ENCODE results near the gene FOXN1. TPM values are rescaled to one million over a fixed set of nuclear protein-coding genes. Genes with fewer than 3 reads are reported as not detected.

FOXN1 gene
- total RNA-seq, 1 donor: not detected

DNA sequence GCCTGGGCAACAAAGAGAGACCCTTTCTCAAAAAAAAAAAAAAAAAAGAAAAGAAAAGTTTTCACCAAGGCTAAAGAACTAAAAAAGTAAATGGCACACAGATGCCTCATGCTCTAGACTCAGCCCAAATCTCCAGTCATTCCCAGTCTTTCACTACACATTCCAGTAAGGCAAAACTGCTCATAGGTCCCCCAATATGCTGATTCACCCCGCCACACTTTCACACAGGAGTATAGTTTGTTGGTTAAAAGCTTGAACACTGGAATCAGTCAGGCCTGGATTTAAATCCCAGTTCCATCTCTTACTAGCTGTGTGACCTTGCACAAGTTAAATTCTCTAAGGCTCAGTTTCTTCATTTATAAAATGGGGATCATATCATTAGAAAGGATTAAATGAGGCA lies 63.3 kb downstream of the FOXN1 start:
- peak overlapping the region; percentile 98 for H3K4me2 ChIP-seq (ENCODE audit: insufficient read depth, low read length)
- no peak for TF ChIP-seq CTCF (IDR thresholded peaks at IDR 0.05; ENCODE audit: extremely low read depth, low read depth, low read length)
- no peaks in the 10 kb centered on the region for H3K27me3 ChIP-seq (ENCODE audit: insufficient read depth, low read length)
- H3K4me1 ChIP-seq (ENCODE audit: insufficient read depth, low read length): peaks cover 27% of the 10 kb centered on the region
- H3K79me2 ChIP-seq (ENCODE audit: insufficient read depth, low read length): peaks cover 42% of the 10 kb centered on the region
- no peak overlapping the region for H2AFZ ChIP-seq (ENCODE audit: low read length)
- H4K20me1 ChIP-seq (ENCODE audit: insufficient read depth, low read length): peaks cover 2% of the 10 kb centered on the region
- no peak overlapping the region for H3K4me3 ChIP-seq (ENCODE audit: insufficient read depth, low read length)
- no peak for DNase-seq (ENCODE audit: insufficient read length, low spot score, missing footprints)
- H3K36me3 ChIP-seq (ENCODE audit: insufficient read depth, low read length): peaks cover 4% of the 10 kb centered on the region
- H3K9me3 ChIP-seq (ENCODE audit: low read depth, low read length): no peaks in the 10 kb centered on the region
- H3K27ac ChIP-seq (ENCODE audit: low read depth, low read length): no peak overlapping the region

DNA sequence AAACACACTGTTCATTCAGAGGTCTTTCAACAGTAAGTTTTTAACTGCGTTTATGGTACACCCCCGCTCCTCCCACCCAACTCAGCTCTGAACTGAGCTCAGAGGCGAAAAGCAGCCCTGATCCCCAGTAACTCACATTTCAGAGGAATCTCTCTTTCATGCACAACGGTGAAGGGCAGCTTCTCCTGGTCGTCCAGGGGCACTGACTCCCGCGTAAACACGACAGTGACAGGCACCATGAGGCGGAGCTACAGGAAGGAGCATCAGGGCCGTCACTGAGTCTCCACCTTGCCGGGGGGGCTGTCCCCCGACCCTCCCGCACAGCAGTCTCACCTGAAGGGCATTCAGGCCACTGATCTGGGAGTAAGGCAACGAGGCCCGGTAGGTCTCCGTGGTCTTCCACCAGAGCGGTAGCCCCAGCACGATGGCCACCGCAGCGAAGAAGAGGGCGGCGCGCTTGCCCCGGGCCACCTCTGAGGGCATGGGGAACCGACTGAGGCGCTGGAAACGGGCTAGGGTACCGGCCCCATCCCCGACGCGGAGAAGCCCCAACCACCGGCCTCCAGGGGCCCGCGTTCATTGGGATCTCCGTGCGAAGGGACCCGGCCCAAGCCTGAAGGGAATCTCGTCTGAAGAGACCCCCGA lies 64.7 kb downstream of the FOXN1 start:
- Histone ChIP-seq H3K9me3 (ENCODE audit: low read depth, low read length) (no peaks in the 10 kb centered on the region), H4K20me1 (ENCODE audit: insufficient read depth, low read length) (peaks cover 5% of the 10 kb centered on the region), H3K4me3 (ENCODE audit: insufficient read depth, low read length) (peak overlapping the region; percentile 98), H3K79me2 (ENCODE audit: insufficient read depth, low read length) (peaks cover 39% of the 10 kb centered on the region), H3K36me3 (ENCODE audit: insufficient read depth, low read length) (peaks cover 4% of the 10 kb centered on the region), H3K4me2 (ENCODE audit: insufficient read depth, low read length) (peak overlapping the region; percentile 98), H3K4me1 (ENCODE audit: insufficient read depth, low read length) (peaks cover 27% of the 10 kb centered on the region), H3K27me3 (ENCODE audit: insufficient read depth, low read length) (no peaks in the 10 kb centered on the region), H2AFZ (ENCODE audit: low read length) (peak overlapping the region; percentile 95), H3K27ac (ENCODE audit: low read depth, low read length) (peak overlapping the region; percentile 52)
- TF ChIP-seq CTCF (IDR thresholded peaks at IDR 0.05; ENCODE audit: extremely low read depth, low read depth, low read length): no peak
- DNase-seq (ENCODE audit: insufficient read length, low spot score, missing footprints): no peak

- no peaks in the 10 kb centered on the region for H3K27me3 ChIP-seq (ENCODE audit: insufficient read depth, low read length)
- peak within 1 kb of the TSS; percentile 98 for H3K4me3 ChIP-seq (ENCODE audit: insufficient read depth, low read length)
- H2AFZ ChIP-seq (ENCODE audit: low read length): peak within 1 kb of the TSS; percentile 95
- peak within 1 kb of the TSS; percentile 61 for H3K27ac ChIP-seq (ENCODE audit: low read depth, low read length)
- peak within 1 kb of the TSS; percentile 98 for H3K4me2 ChIP-seq (ENCODE audit: insufficient read depth, low read length)
- H4K20me1 ChIP-seq (ENCODE audit: insufficient read depth, low read length): peaks cover 5% of the 10 kb centered on the region
- TF ChIP-seq CTCF (IDR thresholded peaks at IDR 0.05; ENCODE audit: extremely low read depth, low read depth, low read length): no peak
- peaks cover 39% of the 10 kb centered on the region for H3K79me2 ChIP-seq (ENCODE audit: insufficient read depth, low read length)
- no peaks in the 10 kb centered on the region for H3K9me3 ChIP-seq (ENCODE audit: low read depth, low read length)
- H3K4me1 ChIP-seq (ENCODE audit: insufficient read depth, low read length): peaks cover 27% of the 10 kb centered on the region
- DNase-seq (ENCODE audit: insufficient read length, low spot score, missing footprints): peak; percentile 99
- H3K36me3 ChIP-seq (ENCODE audit: insufficient read depth, low read length): peaks cover 4% of the 10 kb centered on the region
Measured at GRCh38 chr17:28571361-28572122, 65.4 kb downstream of the FOXN1 start, which contains the start of gene PIGS. TSS of gene PIGS (minus strand) at chr17:28571524. CDS start at chr17:28571496, 28 bp downstream.
